H1 (cell line): ENCODE measurements around the gene MTX2. TPM values are rescaled to one million over a fixed set of nuclear protein-coding genes. Genes with fewer than 3 reads are reported as not detected.

Source experiments
- CTCF ChIA-PET: fragments of 300-600 bp; sonication (Branson Sonifier 250); formaldehyde crosslinking; loops from one replicate; lab custom pipeline; 2021; ENCODE audit not compliant: partially characterized antibody; lab: Charles Lee
- POLR2A ChIA-PET: fragments of 300-600 bp; sonication (Branson Sonifier 250); formaldehyde crosslinking; loops from one replicate; lab custom pipeline; 2021; ENCODE audit warnings: inconsistent platforms; ENCODE audit not compliant: partially characterized antibody; lab: Charles Lee
- DNase-seq, 2 experiments: peaks; one replicate each; pipeline versions ENCODE4 v3.0.0 to v3.0.0-alpha.2; 2010 to 2022; ENCODE audit warnings: low spot score in 2 of 2, low read depth in 1 of 2, mixed read lengths in 1 of 2
- FAIRE-seq: peaks from 2 replicates; lab custom pipeline; 2011; peaks lifted over from hg19 to GRCh38; lab: Jason Lieb, UNC
- H2AFZ ChIP-seq: 2 replicates; pipeline ENCODE4 v1.8.1; 2012; ENCODE audit warnings: low read length, inconsistent platforms
- H2AK5ac ChIP-seq: 2 replicates; pipeline ENCODE4 v1.6.1; 2013; ENCODE audit warnings: low read depth, low read length
- H2BK120ac ChIP-seq: replicated peaks from 2 replicates; pipeline ENCODE3; 2013; ENCODE audit warnings: low read depth, low read length, inconsistent platforms
- H2BK12ac ChIP-seq: 2 replicates; pipeline ENCODE4 v1.6.1; 2013; ENCODE audit warnings: low read depth, low read length
- H2BK15ac ChIP-seq: 2 replicates; pipeline ENCODE4 v1.6.1; 2013; ENCODE audit warnings: low read length
- H2BK20ac ChIP-seq: 2 replicates; pipeline ENCODE4 v1.6.1; 2013; ENCODE audit warnings: low read length
- H2BK5ac ChIP-seq: 2 replicates; pipeline ENCODE4 v1.6.1; 2013; ENCODE audit warnings: low read depth, low read length
- H3K14ac ChIP-seq: 2 replicates; pipeline ENCODE4 v1.6.1; 2013; ENCODE audit warnings: inconsistent platforms; ENCODE audit not compliant: insufficient read length
- H3K18ac ChIP-seq: 2 replicates; pipeline ENCODE4 v1.6.1; 2013; ENCODE audit warnings: low read length; ENCODE audit errors: extremely low read depth
- H3K23ac ChIP-seq: 2 replicates; pipeline ENCODE4 v1.6.1; 2013; ENCODE audit warnings: inconsistent platforms; ENCODE audit not compliant: insufficient read length
- H3K23me2 ChIP-seq: 2 replicates; pipeline ENCODE4 v1.6.1; 2013; ENCODE audit warnings: low read depth, low read length
- H3K27ac ChIP-seq: 2 replicates; pipeline ENCODE4 v1.6.1; 2011; ENCODE audit warnings: low read depth, low read length, inconsistent platforms
- H3K27me3 ChIP-seq, 4 experiments: replicated peaks in 1 of 4; 1 replicate in 1 of 4; 2 replicates in 3 of 4; pipeline versions ENCODE4 v1.6.1 to v1.8.1; 2011 to 2013; ENCODE audit warnings: low read length in 3 of 4, mild to moderate bottlenecking in 3 of 4, inconsistent platforms in 2 of 4, mixed read lengths in 2 of 4, moderate library complexity in 1 of 4; ENCODE audit not compliant: control insufficient read depth in 3 of 4, insufficient read depth in 3 of 4; ENCODE audit errors: extremely low read depth in 1 of 4
- H3K36me3 ChIP-seq, 4 experiments: 2 replicates each; pipeline versions ENCODE4 v1.6.1 to v1.8.1; 2011 to 2013; ENCODE audit warnings: mild to moderate bottlenecking in 4 of 4, low read length in 3 of 4, moderate library complexity in 2 of 4, control low read depth in 1 of 4, inconsistent platforms in 1 of 4; ENCODE audit not compliant: insufficient read depth in 4 of 4, control insufficient read depth in 2 of 4
- H3K4ac ChIP-seq: replicated peaks from 2 replicates; pipeline ENCODE3; 2013; ENCODE audit warnings: low read length, low read depth, mixed read lengths, inconsistent platforms; ENCODE audit not compliant: insufficient read length
- H3K4me1 ChIP-seq, 4 experiments: replicated peaks in 1 of 4; 1 replicate in 1 of 4; 2 replicates in 3 of 4; pipeline versions ENCODE4 v1.6.1 to v1.8.1; 2011 to 2013; ENCODE audit warnings: low read length in 3 of 4, inconsistent platforms in 2 of 4, mixed read lengths in 1 of 4; ENCODE audit not compliant: insufficient read depth in 4 of 4, control insufficient read depth in 3 of 4
- H3K4me2 ChIP-seq, 2 experiments: 2 replicates each; pipeline versions ENCODE4 v1.6.1 to v1.8.1; 2011 to 2013; ENCODE audit warnings: low read depth in 2 of 2, low read length in 2 of 2, control low read depth in 1 of 2, inconsistent platforms in 1 of 2, mild to moderate bottlenecking in 1 of 2; ENCODE audit not compliant: insufficient read depth in 1 of 2
- H3K4me3 ChIP-seq, 4 experiments: fragments of 200-600, 300-600 bp in 1 of 4; sonication (generic), shearing (Covaris generic), sonication (Bioruptor Twin) in 1 of 4; 2 replicates each; pipeline versions ENCODE4 v1.5.1 to v1.8.1; 2011 to 2016; ENCODE audit warnings: low read length in 4 of 4, low read depth in 3 of 4, control low read depth in 2 of 4, inconsistent platforms in 2 of 4, mild to moderate bottlenecking in 2 of 4, mixed read lengths in 1 of 4, moderate library complexity in 1 of 4; ENCODE audit not compliant: insufficient read depth in 2 of 4; ENCODE audit errors: extremely low read depth in 1 of 4
- H3K56ac ChIP-seq: replicated peaks from 2 replicates; pipeline ENCODE3; 2013; ENCODE audit warnings: low read depth, mild to moderate bottlenecking, mixed read lengths, low read length, inconsistent platforms; ENCODE audit not compliant: insufficient read length
- H3K79me1 ChIP-seq: 2 replicates; pipeline ENCODE4 v1.6.1; 2013; ENCODE audit warnings: low read depth, low read length, control low read depth
- H3K79me2 ChIP-seq, 2 experiments: 2 replicates each; pipeline versions ENCODE4 v1.6.1 to v1.8.1; 2012 to 2013; ENCODE audit warnings: low read length in 2 of 2, mild to moderate bottlenecking in 2 of 2, inconsistent platforms in 1 of 2; ENCODE audit not compliant: insufficient read depth in 2 of 2, control insufficient read depth in 1 of 2
- H3K9ac ChIP-seq, 4 experiments: replicated peaks in 1 of 4; 1 replicate in 1 of 4; 2 replicates in 3 of 4; pipeline versions ENCODE4 v1.6.1 to v1.8.1; 2011 to 2013; ENCODE audit warnings: low read depth in 3 of 4, low read length in 3 of 4, control low read depth in 2 of 4, mild to moderate bottlenecking in 2 of 4, moderate library complexity in 2 of 4, inconsistent platforms in 1 of 4; ENCODE audit errors: extremely low read depth in 1 of 4
- H3K9me3 ChIP-seq, 2 experiments: 2 replicates each; pipeline versions ENCODE4 v1.6.1 to v1.8.1; 2012 to 2013; ENCODE audit warnings: mild to moderate bottlenecking in 2 of 2, moderate library complexity in 2 of 2, control low read depth in 1 of 2, inconsistent platforms in 1 of 2, low read depth in 1 of 2, low read length in 1 of 2, mixed read lengths in 1 of 2; ENCODE audit not compliant: insufficient read depth in 2 of 2
- H4K20me1 ChIP-seq, 2 experiments: replicated peaks in 1 of 2; 2 replicates each; pipeline versions ENCODE3 to v1.8.1; 2011 to 2013; ENCODE audit warnings: inconsistent platforms in 2 of 2, low read length in 2 of 2, mild to moderate bottlenecking in 1 of 2; ENCODE audit not compliant: insufficient read depth in 2 of 2, control insufficient read depth in 1 of 2
- H4K5ac ChIP-seq: 2 replicates; pipeline ENCODE4 v1.6.1; 2013; ENCODE audit warnings: low read length, low read depth, mixed read lengths, inconsistent platforms; ENCODE audit not compliant: insufficient read length
- H4K8ac ChIP-seq: 2 replicates; pipeline ENCODE4 v1.8.0; 2013; ENCODE audit warnings: mild to moderate bottlenecking, moderate library complexity, low read length, inconsistent platforms; ENCODE audit not compliant: insufficient read depth; ENCODE audit errors: extremely low read depth
- H4K91ac ChIP-seq: replicated peaks from 2 replicates; pipeline ENCODE3; 2013; ENCODE audit warnings: low read length, mixed read lengths, inconsistent platforms; ENCODE audit not compliant: insufficient read length
- ASH2L ChIP-seq: fragments of 200-600, 300-600 bp; sonication (generic); IDR thresholded peaks from one replicate; pipeline ENCODE4 v1.7.1; 2017; ENCODE audit warnings: low read length
- JUN ChIP-seq: IDR thresholded peaks from 2 replicates; pipeline ENCODE4 v1.6.1; 2011; ENCODE audit warnings: low read depth, mild to moderate bottlenecking, improper control_type of control experiment, low read length
- KDM1A ChIP-seq: fragments of 200-600, 300-600 bp; sonication (generic); IDR thresholded peaks from 2 replicates; pipeline ENCODE4 v1.7.1; 2016; ENCODE audit warnings: mild to moderate bottlenecking, low read length, borderline replicate concordance
- MAX ChIP-seq: IDR thresholded peaks from 2 replicates; pipeline ENCODE4 v1.6.1; 2012; ENCODE audit warnings: inconsistent platforms
- NANOG ChIP-seq: IDR thresholded peaks from 2 replicates; pipeline ENCODE4 v1.6.1; 2011; ENCODE audit warnings: low read length, low read depth, mild to moderate bottlenecking, inconsistent platforms; ENCODE audit not compliant: insufficient read depth, poor library complexity, severe bottlenecking
- RFX5 ChIP-seq: IDR thresholded peaks from 2 replicates; pipeline ENCODE4 v1.6.1; 2011; ENCODE audit warnings: low read depth, low read length, improper control_type of control experiment, borderline replicate concordance
- RXRA ChIP-seq: IDR thresholded peaks from 2 replicates; pipeline ENCODE4 v1.6.1; 2011; ENCODE audit warnings: low read depth, mild to moderate bottlenecking, low read length, moderate library complexity; ENCODE audit not compliant: insufficient read depth
- SIN3A ChIP-seq, 2 experiments: IDR thresholded peaks in 1 of 2; conservative IDR thresholded peaks in 1 of 2; 2 replicates each; pipeline ENCODE4 v1.6.1; 2011 to 2012; ENCODE audit warnings: low read length in 2 of 2, improper control_type of control experiment in 1 of 2, low read depth in 1 of 2, mild to moderate bottlenecking in 1 of 2
- SP1 ChIP-seq: IDR thresholded peaks from 2 replicates; pipeline ENCODE4 v1.6.1; 2011; ENCODE audit warnings: low read depth, low read length
- SP4 ChIP-seq: IDR thresholded peaks from 2 replicates; pipeline ENCODE4 v1.6.1; 2012; ENCODE audit warnings: low read length, inconsistent platforms
- SRF ChIP-seq: IDR thresholded peaks from 2 replicates; pipeline ENCODE4 v1.6.1; 2011; ENCODE audit warnings: mild to moderate bottlenecking, low read depth, low read length, moderate library complexity
- TCF12 ChIP-seq: IDR thresholded peaks from 2 replicates; pipeline ENCODE4 v1.6.1; 2011; ENCODE audit warnings: low read depth, mild to moderate bottlenecking, low read length
- USF2 ChIP-seq: IDR thresholded peaks from 2 replicates; pipeline ENCODE4 v1.6.1; 2011; ENCODE audit warnings: low read length, improper control_type of control experiment
- WGBS, 2 experiments: shearing (Covaris generic) in 1 of 2; methylation state at CpG; one replicate each; pipeline versions ENCODE4 v1.1.6 to v1.1.7; 2013 to 2015; ENCODE audit warnings: low lambda C conversion rate in 2 of 2, mixed read lengths in 2 of 2, inconsistent platforms in 1 of 2, low coverage in 1 of 2, missing lambda C conversion rate in 1 of 2; ENCODE audit not compliant: insufficient replicate concordance in 2 of 2, insufficient coverage in 1 of 2, insufficient read length in 1 of 2; ENCODE audit errors: extremely low coverage in 1 of 2, missing lambda C conversion rate in 1 of 2; 5-methylcytosine and 5-hydroxymethylcytosine counted together
- polyA plus RNA-seq, 7 experiments: library from polyadenylated mRNA; depleted of rRNA in 3 of 7; stranded (reverse) in 5 of 7; unstranded in 2 of 7; fragments of >200 nt in 5 of 7; fragments of 200-250 nt in 2 of 7; gene quantifications; 1 replicate in 5 of 7; 2 replicates in 1 of 7; 4 replicates in 1 of 7; pipeline versions ENCODE4 v1.2.1 to v1.2.3, GENCODE V29; 2011 to 2013; ENCODE audit warnings: missing spikeins in 2 of 7, mixed read lengths in 2 of 7
- total RNA-seq: library from RNA; stranded (reverse); fragmentation: NEBNext Ultra II Directional; extraction: Animal tissue kit (Norgen Biotek cat#: 25700); gene quantifications from 2 replicates; pipeline ENCODE4 v1.2.1, GENCODE V29; 2021

MTX2 gene
- total and polyA plus RNA-seq, 2 of the 8 experiments (the other 6 are each of a cell fraction or from before 2014, with no cell fraction given), result 33.5 to 38.3 TPM

- H2AFZ ChIP-seq, result no peak overlapping the region
- peaks cover 0 to 4% (median under 1%) of the 10 kb centered on the region in 4 experiments; a peak in 1 of 7 replicates for H3K4me1 ChIP-seq
- no peak overlapping the region for H4K5ac ChIP-seq
- peak overlapping the region in 1 of 4 experiments; percentile 31; a peak in 2 of 8 replicates for H3K4me3 ChIP-seq
- no peaks in the 10 kb centered on the region for H4K20me1 ChIP-seq
- ChIA-PET POLR2A (no interaction called here), CTCF (no interaction called here)
- no peak overlapping the region for H2BK12ac ChIP-seq
- 18% methylated on average over 1 of the region's 1 CpG; no CpG with 5 or more reads in 1 of the 2 experiments for WGBS, 2 experiments
- H4K8ac ChIP-seq, result no peak overlapping the region
- DNase-seq (no peak), FAIRE-seq (no peak)
- H3K56ac ChIP-seq, result no peak overlapping the region
- H2BK20ac ChIP-seq, result no peak overlapping the region
- H3K14ac ChIP-seq, result no peak overlapping the region
- H3K4me2 ChIP-seq, result no peak overlapping the region
- H3K9me3 ChIP-seq, result no peaks in the 10 kb centered on the region
- no peak overlapping the region for H3K27ac ChIP-seq
- H4K91ac ChIP-seq, result no peak overlapping the region
- H3K36me3 ChIP-seq, result peaks cover 0 to 10% (median 0%) of the 10 kb centered on the region in 4 experiments; a peak in 2 of 8 replicates
- peaks cover 0 to 6% of the 10 kb centered on the region in 2 experiments; a peak in 2 of 4 replicates for H3K79me2 ChIP-seq
- no peak overlapping the region for H3K23ac ChIP-seq
- no peak overlapping the region for H3K18ac ChIP-seq
- H2AK5ac ChIP-seq, result no peak overlapping the region
- no peaks in the 10 kb centered on the region for H3K79me1 ChIP-seq
- no peak overlapping the region for H3K4ac ChIP-seq
- H3K27me3 ChIP-seq, result no peaks in the 10 kb centered on the region
- H3K9ac ChIP-seq, result no peak overlapping the region
- no peak overlapping the region for H2BK120ac ChIP-seq
- no peak overlapping the region for H2BK15ac ChIP-seq
- no peak overlapping the region for H2BK5ac ChIP-seq
- H3K23me2 ChIP-seq, result no peaks in the 10 kb centered on the region
- no peak for TF ChIP-seq SP1
- TF ChIP-seq USF2, result no peak
- no peak for TF ChIP-seq MAX
- TF ChIP-seq RFX5, result no peak
- TF ChIP-seq ASH2L, result no peak
- no peak for TF ChIP-seq KDM1A
- TF ChIP-seq JUN, result no peak
- TF ChIP-seq SRF, result no peak
- no peak for TF ChIP-seq TCF12
- TF ChIP-seq SP4, result no peak
- TF ChIP-seq NANOG, result no peak
- no peak for TF ChIP-seq RXRA
- no peak for TF ChIP-seq SIN3A (conservative IDR thresholded peaks at IDR 0.05 in 1 of 2, IDR thresholded peaks at IDR 0.05 in 1 of 2; ENCODE audit: low read depth in 1 of 2, low read length in 2 of 2)
Measured at GRCh38 chr2:176331646-176332045, 62.4 kb downstream of the MTX2 start.
